NCI-H1436 (cell line): ENCODE data around the gene S1PR1.

ENCODE experiments used
- DNase-seq: peaks from one replicate; lab custom pipeline; 2025; lab: John Stamatoyannopoulos, UW

The S1PR1 gene

DNA sequence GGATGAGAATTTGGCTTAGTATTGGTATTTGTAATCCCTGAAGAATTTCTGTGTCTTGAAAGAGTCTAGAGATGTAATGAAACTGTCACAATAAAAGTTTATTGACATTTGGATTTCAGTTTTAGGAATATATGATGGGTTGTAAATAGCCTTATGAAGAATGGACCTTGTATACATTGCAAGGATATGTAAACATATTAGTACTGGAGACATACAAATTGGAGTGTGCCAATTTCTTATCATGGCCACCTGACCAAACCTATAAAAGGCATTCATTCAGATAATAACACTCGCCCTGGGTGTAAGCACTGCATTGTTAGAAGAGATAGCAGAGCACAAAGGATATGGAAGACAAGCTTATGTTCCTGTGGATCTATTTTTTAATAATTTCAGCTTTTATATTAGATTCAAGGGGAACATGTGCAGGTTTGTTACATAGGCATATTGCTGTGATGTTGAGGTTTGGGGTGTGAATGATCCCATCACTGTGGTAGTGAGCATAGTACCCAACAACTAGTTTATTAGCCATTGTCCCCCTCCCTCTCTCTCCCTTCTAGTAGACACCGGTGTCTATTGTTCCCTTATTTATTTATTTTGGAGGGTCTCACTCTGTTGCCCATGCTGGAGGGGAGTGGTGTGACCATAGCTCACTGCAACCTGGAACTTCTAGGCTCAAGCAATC, 8.6 kb downstream of the S1PR1 start:
- DNase-seq: no peak

- no peak for DNase-seq
These were observed 10.8 kb downstream of the S1PR1 start for GRCh38 chr1:101247404-101248287.

- DNase-seq: no peak
These were observed 13.4 kb downstream of the S1PR1 start for GRCh38 chr1:101250222-101250621.

GRCh38 chr1:101250656-101251272, 13.9 kb downstream of the S1PR1 start:
- no peak for DNase-seq

- DNase-seq: no peak
These were observed 14.7 kb downstream of the S1PR1 start for GRCh38 chr1:101251504-101251903.

- no peak for DNase-seq
These were observed 17.3 kb downstream of the S1PR1 start for GRCh38 chr1:101253976-101254674.

DNA sequence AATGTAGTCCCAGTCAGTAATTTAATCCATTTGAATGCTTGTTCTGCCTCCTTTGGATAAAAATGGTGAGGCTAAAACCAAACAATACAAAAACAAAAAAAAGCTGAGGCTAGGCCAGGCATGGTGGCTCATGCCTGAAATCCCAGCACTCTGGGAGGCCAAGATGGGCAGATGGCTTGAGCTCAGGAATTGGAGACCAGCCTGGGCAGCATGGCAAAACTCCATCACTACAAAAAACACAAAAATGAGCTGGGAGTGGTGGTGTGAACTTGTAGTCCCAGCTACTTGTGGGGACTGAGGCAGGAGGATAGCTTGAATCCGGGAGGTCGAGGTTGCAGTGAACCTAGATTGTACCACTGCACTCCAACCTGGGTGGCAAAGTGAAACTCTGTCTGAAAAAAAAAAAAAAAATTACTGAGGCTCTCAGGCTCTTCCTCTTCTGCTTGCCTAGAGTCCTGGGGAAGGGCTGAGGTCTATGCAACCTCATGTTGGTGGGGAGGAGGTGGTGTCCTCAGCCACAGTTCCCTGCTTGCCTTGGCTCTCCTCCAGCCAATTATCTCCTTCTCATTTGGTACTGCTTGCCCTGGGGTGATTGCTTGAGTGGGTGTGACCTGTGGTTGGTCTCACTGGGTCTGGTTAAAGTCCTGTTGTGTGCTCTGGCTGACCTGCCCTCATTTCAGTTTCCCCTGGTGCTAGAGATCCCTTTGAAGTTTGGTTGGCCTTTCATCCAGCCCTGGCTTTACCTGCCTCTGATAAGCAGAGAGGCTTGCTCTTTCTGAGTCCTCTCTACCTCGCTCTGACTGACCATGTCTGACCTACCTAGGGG, 20.9 kb downstream of the S1PR1 start:
- no peak for DNase-seq

- DNase-seq: no peak
These were observed 22.9 kb downstream of the S1PR1 start for GRCh38 chr1:101259744-101260148.

GRCh38 chr1:101260556-101261350, 23.9 kb downstream of the S1PR1 start:
- no peak for DNase-seq

GRCh38 chr1:101261623-101262022, 24.8 kb downstream of the S1PR1 start:
- DNase-seq: no peak

- no peak for DNase-seq
These were observed 25.2 kb downstream of the S1PR1 start for GRCh38 chr1:101262060-101262459.

- no peak for DNase-seq
These were observed 26.0 kb downstream of the S1PR1 start for GRCh38 chr1:101262630-101263348.

- DNase-seq: no peak
These were observed 27.9 kb downstream of the S1PR1 start for GRCh38 chr1:101264697-101265096.

GRCh38 chr1:101265684-101266083, 28.9 kb downstream of the S1PR1 start:
- no peak for DNase-seq

DNA sequence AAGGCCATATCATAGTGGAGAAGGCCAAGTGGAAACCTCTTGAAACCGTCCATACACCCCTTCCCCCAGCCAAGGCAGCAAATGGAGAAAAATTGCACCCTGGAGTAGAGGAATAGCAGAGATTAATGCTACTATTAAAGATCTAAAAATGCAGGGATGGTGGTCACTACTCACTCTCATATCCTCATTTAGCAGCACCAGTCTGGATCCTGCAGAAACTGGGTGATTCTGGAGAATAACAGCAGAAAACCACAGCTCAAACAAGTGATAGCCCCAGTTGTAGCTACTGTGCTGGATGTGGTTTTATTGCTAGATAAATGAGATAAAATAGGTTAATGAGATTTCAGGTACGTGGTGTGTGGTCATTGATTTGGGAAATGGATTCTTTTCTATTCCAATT, 30.3 kb downstream of the S1PR1 start:
- no peak for DNase-seq

DNA sequence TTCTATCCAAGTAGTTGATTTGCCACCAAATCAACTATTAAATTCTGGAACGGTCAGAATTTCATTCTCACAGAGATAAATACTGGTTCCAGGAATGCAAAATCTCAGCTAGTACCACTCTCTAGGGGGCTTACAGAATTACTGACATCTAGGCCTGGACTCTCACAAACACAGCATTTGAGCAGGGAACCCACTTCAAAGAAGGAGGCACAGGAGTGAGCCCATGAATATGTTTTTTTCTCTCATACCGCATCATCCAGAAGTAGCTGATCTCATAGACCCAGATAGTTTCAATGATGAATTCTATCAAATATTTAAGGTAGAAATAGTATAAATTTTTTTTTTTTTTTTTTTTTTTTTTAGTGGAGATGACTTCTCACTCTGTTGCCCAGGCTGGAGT, 32.1 kb downstream of the S1PR1 start:
- DNase-seq: no peak

GRCh38 chr1:101275672-101276071, 38.9 kb downstream of the S1PR1 start:
- no peak for DNase-seq

DNA sequence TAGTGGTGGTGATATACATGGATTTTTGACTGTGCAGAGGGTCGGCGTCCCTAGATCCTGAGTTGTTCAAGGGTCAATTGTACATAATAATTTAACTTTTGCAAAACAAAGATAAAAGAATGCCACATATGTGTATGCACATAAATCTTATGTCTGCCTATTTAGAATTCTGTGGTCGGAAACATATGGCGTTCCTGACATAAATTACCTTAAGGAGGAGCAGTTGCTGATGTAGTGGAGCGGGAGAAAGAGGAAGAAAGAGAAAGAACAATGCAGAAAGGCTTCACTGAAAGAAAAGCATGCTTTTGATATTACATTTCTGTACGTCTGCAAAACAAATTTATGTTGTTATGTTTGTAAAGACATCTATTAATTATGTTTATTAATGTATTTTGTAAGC, 40.0 kb downstream of the S1PR1 start:
- DNase-seq: no peak

GRCh38 chr1:101278238-101278637, 41.4 kb downstream of the S1PR1 start:
- no peak for DNase-seq

GRCh38 chr1:101278845-101279244, 42.0 kb downstream of the S1PR1 start:
- no peak for DNase-seq
